Peyer's patch (tissue), 4 donors: ENCODE results near the gene EYA2. TPM values are rescaled to one million over a fixed set of nuclear protein-coding genes. Genes with fewer than 3 reads are reported as not detected.
A peak's percentile ranks its signal among the peaks of the same experiment; 100 is the strongest.

Experiments used
- DNase-seq, 3 donors: peaks; one replicate each; pipeline ENCODE4 v3.0.0-alpha.2; 2017 to 2019
- H3K27ac ChIP-seq, 4 donors: fragments of 200-600 bp; sonication (generic); one replicate each; pipeline ENCODE4 v1.5.1; 2016 to 2019
- H3K27me3 ChIP-seq, 2 donors: fragments of 200-600 bp; sonication (generic); one replicate each; pipeline ENCODE4 v1.5.1; 2019
- H3K36me3 ChIP-seq, 3 donors: fragments of 200-600 bp; sonication (generic); one replicate each; pipeline ENCODE4 v1.5.1; 2016 to 2019
- H3K4me1 ChIP-seq, 4 donors: fragments of 200-600 bp; sonication (generic); one replicate each; pipeline ENCODE4 v1.5.1; 2016 to 2019
- H3K4me3 ChIP-seq, 4 donors: fragments of 200-600 bp; sonication (generic); 1 replicate in 3 of 4; 2 replicates in 1 of 4; pipeline ENCODE4 v1.5.1; 2016 to 2019; ENCODE audit warnings: mild to moderate bottlenecking in 1 of 4
- H3K9me3 ChIP-seq, 4 donors: fragments of 200-600 bp; sonication (generic); one replicate each; pipeline ENCODE4 v1.5.1; 2016 to 2019; ENCODE audit warnings: mild to moderate bottlenecking in 1 of 4
- POLR2A ChIP-seq, 2 donors: fragments of 450-650 bp; IDR thresholded peaks; one replicate each; pipeline ENCODE4 v1.5.1; 2017; ENCODE audit warnings: antibody characterized with exemption in 2 of 2, mild to moderate bottlenecking in 2 of 2, moderate library complexity in 2 of 2
- total RNA-seq, 4 donors: library from RNA; depleted of rRNA; stranded (reverse); fragments of >200 nt; gene quantifications; one replicate each; pipeline ENCODE4 v1.1.0, GENCODE V29; 2016
- TF ChIP-seq, protein P1 (sequence below), 6 experiments: fragments of 450-650 bp in 4 of 6; fragments of 200-600 bp in 2 of 6; sonication (generic) in 1 of 6; IDR thresholded peaks; one replicate each; pipeline ENCODE4 v1.5.1; 2017 to 2019; ENCODE audit warnings: antibody characterized with exemption in 6 of 6, mild to moderate bottlenecking in 3 of 6, moderate library complexity in 1 of 6

EYA2 gene
- total RNA-seq, 4 donors from 2014 or later: 0.40 to 1.7 TPM; not detected in 2

DNA sequence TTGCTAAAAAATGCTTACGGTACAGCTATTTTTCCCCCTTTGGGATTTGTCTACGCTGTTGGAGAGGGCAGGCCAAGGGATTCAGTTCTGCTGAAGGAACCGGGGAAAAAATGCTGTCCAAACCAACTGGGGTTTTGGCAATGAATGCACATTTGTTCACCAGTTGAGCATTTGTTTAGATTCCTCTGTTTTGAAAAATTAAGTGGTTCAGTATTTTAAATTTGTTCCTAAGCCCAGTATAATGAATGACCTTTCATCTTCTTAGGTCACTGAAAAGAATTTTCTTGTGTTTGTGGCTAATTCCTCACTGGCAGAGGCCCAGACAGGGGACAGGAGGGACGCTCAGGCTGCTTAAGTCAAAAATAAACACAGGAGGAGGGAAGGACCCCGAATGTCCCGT, 10.8 kb upstream of the EYA2 start:
- TF ChIP-seq POLR2A (IDR thresholded peaks at IDR 0.05): no peak
- TF ChIP-seq, protein P1, sequence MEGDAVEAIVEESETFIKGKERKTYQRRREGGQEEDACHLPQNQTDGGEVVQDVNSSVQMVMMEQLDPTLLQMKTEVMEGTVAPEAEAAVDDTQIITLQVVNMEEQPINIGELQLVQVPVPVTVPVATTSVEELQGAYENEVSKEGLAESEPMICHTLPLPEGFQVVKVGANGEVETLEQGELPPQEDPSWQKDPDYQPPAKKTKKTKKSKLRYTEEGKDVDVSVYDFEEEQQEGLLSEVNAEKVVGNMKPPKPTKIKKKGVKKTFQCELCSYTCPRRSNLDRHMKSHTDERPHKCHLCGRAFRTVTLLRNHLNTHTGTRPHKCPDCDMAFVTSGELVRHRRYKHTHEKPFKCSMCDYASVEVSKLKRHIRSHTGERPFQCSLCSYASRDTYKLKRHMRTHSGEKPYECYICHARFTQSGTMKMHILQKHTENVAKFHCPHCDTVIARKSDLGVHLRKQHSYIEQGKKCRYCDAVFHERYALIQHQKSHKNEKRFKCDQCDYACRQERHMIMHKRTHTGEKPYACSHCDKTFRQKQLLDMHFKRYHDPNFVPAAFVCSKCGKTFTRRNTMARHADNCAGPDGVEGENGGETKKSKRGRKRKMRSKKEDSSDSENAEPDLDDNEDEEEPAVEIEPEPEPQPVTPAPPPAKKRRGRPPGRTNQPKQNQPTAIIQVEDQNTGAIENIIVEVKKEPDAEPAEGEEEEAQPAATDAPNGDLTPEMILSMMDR (IDR thresholded peaks at IDR 0.05): no peak
- no peaks in the 10 kb centered on the region for H3K36me3 ChIP-seq
- no peak for DNase-seq

DNA sequence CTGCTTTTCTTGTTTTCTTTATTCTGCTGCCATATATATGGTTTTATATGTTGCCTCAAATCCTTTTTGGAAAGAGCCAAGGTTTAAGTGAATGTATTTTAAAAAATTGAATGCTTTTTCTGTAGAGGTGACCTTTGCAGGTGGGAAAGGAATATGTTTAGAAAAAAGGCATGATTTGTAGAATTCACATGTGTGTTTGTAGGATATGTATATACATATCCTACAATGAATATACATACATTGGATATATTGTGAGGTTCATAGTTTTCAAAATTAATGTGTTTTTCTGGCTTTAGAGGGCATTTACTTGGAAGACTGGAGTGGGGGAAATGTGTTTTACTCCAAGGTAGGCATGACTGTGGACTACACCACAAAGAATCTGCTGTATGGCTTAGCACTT, 4.0 kb upstream of the EYA2 start:
- Histone ChIP-seq H3K4me3 (no peak overlapping the region), H3K27me3 (peaks cover 0 to 13% of the 10 kb centered on the region in 2 donors), H3K9me3 (no peaks in the 10 kb centered on the region), H3K4me1 (peaks cover 0 to 13% (median 0%) of the 10 kb centered on the region in 4 donors), H3K36me3 (no peaks in the 10 kb centered on the region), H3K27ac (no peak overlapping the region)
- no peak for DNase-seq
- TF ChIP-seq, protein P1 (IDR thresholded peaks at IDR 0.05): no peak
- no peak for TF ChIP-seq POLR2A (IDR thresholded peaks at IDR 0.05)

More for the DNA sequence above, 10.8 kb upstream of the EYA2 start:
- H3K9me3 ChIP-seq: no peaks in the 10 kb centered on the region
- H3K4me1 ChIP-seq: no peaks in the 10 kb centered on the region
- no peaks in the 10 kb centered on the region for H3K27me3 ChIP-seq
- no peak overlapping the region for H3K27ac ChIP-seq
- no peak overlapping the region for H3K4me3 ChIP-seq

DNA sequence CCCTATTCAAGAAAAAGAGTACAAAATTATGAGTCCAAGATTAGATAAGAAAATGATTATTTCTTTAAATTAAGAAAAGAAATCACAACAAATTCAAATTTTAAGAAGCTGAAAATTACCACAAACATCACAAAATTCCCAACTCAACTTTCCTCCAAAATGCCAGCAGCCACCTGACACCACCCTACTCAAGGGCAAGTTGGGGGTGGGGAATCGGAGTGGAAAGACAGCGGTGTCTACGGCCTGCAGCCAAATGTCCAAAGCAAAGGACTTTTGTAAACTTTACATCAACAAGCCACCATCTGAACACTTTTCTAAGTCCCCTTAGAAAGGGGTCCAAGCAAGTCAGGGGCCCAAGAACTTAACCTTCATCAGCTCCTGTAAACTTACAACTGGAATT, 1.6 kb upstream of the EYA2 start:
- peaks cover 0 to 13% (median 0%) of the 10 kb centered on the region in 4 donors for H3K4me1 ChIP-seq
- no peak overlapping the region for H3K27ac ChIP-seq
- no peak overlapping the region for H3K4me3 ChIP-seq
- H3K36me3 ChIP-seq: no peaks in the 10 kb centered on the region
- no peak for DNase-seq
- H3K27me3 ChIP-seq: peaks cover 0 to 21% of the 10 kb centered on the region in 2 donors
- TF ChIP-seq POLR2A (IDR thresholded peaks at IDR 0.05): no peak
- TF ChIP-seq, protein P1 (IDR thresholded peaks at IDR 0.05): no peak
- no peaks in the 10 kb centered on the region for H3K9me3 ChIP-seq

DNA sequence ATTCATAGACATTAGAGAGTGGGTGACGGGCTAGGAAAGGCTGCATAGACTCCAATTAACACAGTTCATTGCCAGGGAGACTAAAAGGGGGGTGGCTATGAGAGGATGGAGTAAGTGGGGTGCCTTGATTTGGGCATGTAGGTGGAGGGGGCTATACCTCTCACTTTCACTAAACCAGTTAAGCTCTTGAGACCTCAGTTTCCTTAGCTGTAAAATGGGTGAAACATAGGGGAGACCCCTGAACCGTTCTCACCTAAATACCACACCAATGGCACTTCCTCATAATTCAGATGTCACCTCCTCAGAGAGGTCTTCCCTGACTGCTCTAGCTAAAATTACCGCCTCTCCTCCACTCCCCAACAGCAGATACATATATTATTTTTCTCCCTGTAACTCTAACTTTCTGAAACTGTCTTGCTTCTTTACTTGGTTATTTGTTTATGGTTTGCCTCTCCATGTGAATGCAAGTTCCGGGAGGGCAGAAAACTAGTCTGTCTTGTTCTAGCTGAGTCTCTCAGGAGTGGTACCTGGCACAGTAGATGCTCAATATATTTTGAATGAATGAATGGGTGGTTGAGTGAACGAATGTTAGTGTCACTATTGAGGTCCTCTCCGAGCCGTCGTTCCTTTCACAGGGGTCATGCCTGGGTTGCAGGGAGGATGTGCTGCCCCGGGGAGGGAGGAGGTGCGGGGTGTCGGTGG, 615 bp upstream of the EYA2 start:
- no peak for DNase-seq
- Histone ChIP-seq H3K27me3 (peaks cover 0 to 21% of the 10 kb centered on the region in 2 donors), H3K9me3 (no peaks in the 10 kb centered on the region), H3K4me1 (peaks cover 0 to 13% (median 0%) of the 10 kb centered on the region in 4 donors), H3K36me3 (no peaks in the 10 kb centered on the region), H3K4me3 (peak overlapping the region in 2 of 4 donors; percentile 27 to 36), H3K27ac (no peak overlapping the region)
- TF ChIP-seq POLR2A (IDR thresholded peaks at IDR 0.05): no peak
- TF ChIP-seq, protein P1 (IDR thresholded peaks at IDR 0.05): no peak

DNA sequence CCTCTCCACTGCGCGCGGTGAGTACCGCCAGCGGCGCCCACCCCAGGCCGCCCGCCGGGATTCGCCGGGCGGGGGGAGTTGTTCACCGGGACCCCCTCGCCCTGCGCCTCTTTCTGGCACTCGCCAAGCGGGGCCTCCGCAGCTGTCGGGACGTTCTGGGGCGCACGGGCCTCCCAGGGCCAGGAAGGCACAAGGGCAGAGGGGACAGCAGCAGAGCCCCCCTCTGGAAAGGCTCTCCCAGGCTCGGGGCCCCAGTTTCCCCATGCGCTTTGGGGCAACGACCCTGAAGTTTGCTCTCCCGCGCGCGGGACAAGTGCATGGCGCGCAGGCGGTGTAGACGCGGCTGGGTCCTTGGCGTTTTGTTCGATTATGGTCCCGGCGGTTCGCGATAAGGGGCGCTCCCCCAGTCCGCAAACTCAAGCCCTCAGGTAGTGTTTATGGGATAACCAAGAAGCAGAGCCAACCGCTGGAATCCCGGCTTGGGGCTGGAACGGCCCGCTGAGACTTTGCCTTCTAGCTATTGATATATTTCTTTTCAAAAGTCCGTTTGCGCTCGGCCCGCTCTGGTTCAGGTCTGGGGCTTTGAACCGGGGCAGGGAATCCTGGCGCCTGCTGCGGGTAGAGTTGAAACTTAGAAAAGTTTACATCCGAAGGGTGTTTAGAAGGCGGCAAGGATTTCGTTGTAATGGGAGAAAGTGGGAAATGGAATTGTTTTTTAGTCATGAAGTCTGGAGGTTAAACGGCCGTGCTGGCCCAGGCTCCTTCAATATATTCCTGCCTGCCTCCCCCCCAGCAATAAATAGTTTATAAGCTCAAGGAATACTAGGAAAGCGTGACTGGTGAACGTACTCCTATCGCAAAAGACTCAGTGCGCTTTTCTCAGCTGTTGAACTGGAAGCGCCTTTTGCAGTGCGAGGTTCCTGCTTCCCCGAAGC, 595 bp downstream of the EYA2 start:
- no peak overlapping the region for H3K27ac ChIP-seq
- H3K27me3 ChIP-seq: peaks cover 0 to 21% of the 10 kb centered on the region in 2 donors

More for the DNA sequence above, 595 bp downstream of the EYA2 start:
- Histone ChIP-seq H3K36me3 (no peaks in the 10 kb centered on the region), H3K4me3 (peak overlapping the region in 3 of 4 donors; percentile 27 to 36 (median 27)), H3K9me3 (no peaks in the 10 kb centered on the region), H3K4me1 (peaks cover 0 to 13% (median 0%) of the 10 kb centered on the region in 4 donors)
- DNase-seq: no peak
- TF ChIP-seq, protein P1 (IDR thresholded peaks at IDR 0.05): no peak
- no peak for TF ChIP-seq POLR2A (IDR thresholded peaks at IDR 0.05)
